NCI-H2227 treated with DMSO at 0.1 percent for 48 hours (cell line): Measurements from ENCODE around the gene IDI2.
A peak's percentile ranks its signal among the peaks of the same experiment; 100 is the strongest.

ENCODE experiments used
- DNase-seq: peaks from one replicate; lab custom pipeline; 2025; lab: John Stamatoyannopoulos, UW

Gene IDI2

GRCh38 chr10:1007583-1007982 lies 18.1 kb downstream of the IDI2 start:
- DNase-seq = no peak

GRCh38 chr10:1006573-1006972 lies 19.1 kb downstream of the IDI2 start:
- no peak for DNase-seq

- DNase-seq = no peak
These were observed 21.6 kb downstream of the IDI2 start for GRCh38 chr10:1003884-1004670.

GRCh38 chr10:1002425-1003006 lies 23.1 kb downstream of the IDI2 start:
- no peak for DNase-seq

GRCh38 chr10:997266-998022 lies 28.2 kb downstream of the IDI2 start:
- no peak for DNase-seq

GRCh38 chr10:996031-996430 lies 29.6 kb downstream of the IDI2 start:
- no peak for DNase-seq

- DNase-seq = no peak
These were observed 30.1 kb downstream of the IDI2 start for GRCh38 chr10:995559-995926.

- no peak for DNase-seq
These were observed 30.7 kb downstream of the IDI2 start for GRCh38 chr10:994836-995558.

- no peak for DNase-seq
These were observed 32.8 kb downstream of the IDI2 start for GRCh38 chr10:992871-993270.

- DNase-seq = no peak
These were observed 33.2 kb downstream of the IDI2 start for GRCh38 chr10:992467-992866.

- DNase-seq = no peak
These were observed 34.9 kb downstream of the IDI2 start for GRCh38 chr10:990808-991207.

GRCh38 chr10:988667-989545 lies 36.8 kb downstream of the IDI2 start:
- no peak for DNase-seq

GRCh38 chr10:987870-988666 lies 37.6 kb downstream of the IDI2 start, which contains the start of gene GTPBP4:
TSS of gene GTPBP4 (plus strand) at chr10:988434. CDS start at chr10:988480, 46 bp downstream.
- peak; percentile 81 for DNase-seq

- DNase-seq = no peak
These were observed 38.1 kb downstream of the IDI2 start for GRCh38 chr10:987620-987869.

GRCh38 chr10:986881-987619 lies 38.6 kb downstream of the IDI2 start:
- DNase-seq = no peak

GRCh38 chr10:986137-986825 lies 39.4 kb downstream of the IDI2 start:
- DNase-seq = no peak

- DNase-seq = no peak
These were observed 40.3 kb downstream of the IDI2 start for GRCh38 chr10:985361-985760.

GRCh38 chr10:983971-984655 lies 41.5 kb downstream of the IDI2 start:
- no peak for DNase-seq

- no peak for DNase-seq
These were observed 42.3 kb downstream of the IDI2 start for GRCh38 chr10:983401-983800.
